ENCODE results near the gene FOXI1.

DNA sequence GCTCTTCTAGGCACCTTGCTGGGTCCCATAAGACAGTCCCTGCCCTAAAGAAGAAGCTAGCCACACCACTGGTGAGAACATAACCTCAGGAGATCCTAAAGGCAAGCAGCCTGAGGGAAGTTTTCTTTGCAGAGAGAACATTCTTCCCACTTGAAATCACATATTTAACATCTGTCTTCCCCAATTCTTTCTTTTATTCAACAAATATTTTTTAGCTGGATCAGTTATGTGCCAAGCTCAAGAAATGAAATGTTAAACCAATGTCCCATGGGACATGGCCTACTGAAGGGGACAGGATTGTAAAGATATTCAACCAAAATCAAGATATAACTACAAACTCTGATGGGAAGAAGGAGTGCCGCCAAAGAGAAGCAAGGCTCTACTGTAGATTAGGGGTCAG is 36.5 kb downstream of the FOXI1 start:
- TF ChIP-seq ELF4 (IDR thresholded peaks at IDR 0.05) (no peak), BHLHE40 (IDR thresholded peaks at IDR 0.05; ENCODE audit: borderline replicate concordance) (no peak), SP1 (IDR thresholded peaks at IDR 0.05) (no peak), NFRKB (IDR thresholded peaks at IDR 0.05) (no peak), FOXK2 (IDR thresholded peaks at IDR 0.05) (no peak), LEF1 (IDR thresholded peaks at IDR 0.05; ENCODE audit: borderline replicate concordance) (no peak), FOXA1 (IDR thresholded peaks at IDR 0.05) (no peak)
- TF ChIP-seq, protein P1, sequence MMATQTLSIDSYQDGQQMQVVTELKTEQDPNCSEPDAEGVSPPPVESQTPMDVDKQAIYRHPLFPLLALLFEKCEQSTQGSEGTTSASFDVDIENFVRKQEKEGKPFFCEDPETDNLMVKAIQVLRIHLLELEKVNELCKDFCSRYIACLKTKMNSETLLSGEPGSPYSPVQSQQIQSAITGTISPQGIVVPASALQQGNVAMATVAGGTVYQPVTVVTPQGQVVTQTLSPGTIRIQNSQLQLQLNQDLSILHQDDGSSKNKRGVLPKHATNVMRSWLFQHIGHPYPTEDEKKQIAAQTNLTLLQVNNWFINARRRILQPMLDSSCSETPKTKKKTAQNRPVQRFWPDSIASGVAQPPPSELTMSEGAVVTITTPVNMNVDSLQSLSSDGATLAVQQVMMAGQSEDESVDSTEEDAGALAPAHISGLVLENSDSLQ (IDR thresholded peaks at IDR 0.05) = no peak
